HepG2 (cell line): ENCODE results near the gene HMGCS2. TPM values are rescaled to one million over a fixed set of nuclear protein-coding genes. Genes with fewer than 3 reads are reported as not detected.

ENCODE experiments used
- BCL3 ChIP-seq: sonication (generic); formaldehyde crosslinking; IDR thresholded peaks from 2 replicates; pipeline ENCODE4 v1.5.1; 2020; ENCODE audit warnings: mild to moderate bottlenecking, missing genetic modification reagents, moderate library complexity
- FUBP1 ChIP-seq: sonication (generic); formaldehyde crosslinking; IDR thresholded peaks from 2 replicates; pipeline ENCODE4 v1.5.1; 2020; ENCODE audit warnings: missing genetic modification reagents, mild to moderate bottlenecking, borderline replicate concordance
- IRF1 ChIP-seq: sonication (generic); formaldehyde crosslinking; IDR thresholded peaks from 2 replicates; pipeline ENCODE4 v1.4.0; 2020; ENCODE audit warnings: low read depth, mild to moderate bottlenecking, missing genetic modification reagents
- IRX3 ChIP-seq: sonication (generic); formaldehyde crosslinking; IDR thresholded peaks from 2 replicates; pipeline ENCODE4 v1.8.1; 2023; ENCODE audit warnings: mild to moderate bottlenecking, low read depth, missing genetic modification reagents, borderline replicate concordance
- JUN ChIP-seq: sonication (generic); formaldehyde crosslinking; IDR thresholded peaks from 2 replicates; pipeline ENCODE4 v1.4.0; 2020; ENCODE audit warnings: mild to moderate bottlenecking, missing genetic modification reagents
- MYC ChIP-seq: sonication (generic); formaldehyde crosslinking; IDR thresholded peaks from 2 replicates; pipeline ENCODE4 v1.9.0; 2021; ENCODE audit warnings: missing genetic modification reagents, borderline replicate concordance
- POGZ ChIP-seq: sonication (generic); formaldehyde crosslinking; IDR thresholded peaks from 2 replicates; pipeline ENCODE4 v1.4.0; 2020; ENCODE audit warnings: mild to moderate bottlenecking, missing genetic modification reagents
- TBL1XR1 ChIP-seq: fragments of 150-350 bp; IDR thresholded peaks from 2 replicates; pipeline ENCODE4 v1.6.1; 2014; ENCODE audit warnings: borderline replicate concordance, low read length; ENCODE audit not compliant: partially characterized antibody
- ZNF329 ChIP-seq: sonication (generic); formaldehyde crosslinking; IDR thresholded peaks from 2 replicates; pipeline ENCODE4 v1.9.0; 2021; ENCODE audit warnings: low read depth, mild to moderate bottlenecking, missing genetic modification reagents
- ZNF331 ChIP-seq: sonication (generic); formaldehyde crosslinking; IDR thresholded peaks from 2 replicates; pipeline ENCODE4 v1.4.0; 2020; ENCODE audit warnings: missing genetic modification reagents
- ZNF350 ChIP-seq: sonication (generic); formaldehyde crosslinking; IDR thresholded peaks from 2 replicates; pipeline ENCODE4 v1.4.0; 2020; ENCODE audit warnings: mild to moderate bottlenecking, low read depth, missing genetic modification reagents, borderline replicate concordance
- polyA plus RNA-seq, 8 experiments: library from polyadenylated mRNA; depleted of rRNA in 3 of 8; stranded (reverse) in 7 of 8; unstranded in 1 of 8; fragments of >200 nt; fragmentation: Illumina TruSeq in 4 of 8; extraction: Trizol in 4 of 8; gene quantifications; 2 replicates each; pipeline versions ENCODE4 v1.2.1 to v1.2.3, GENCODE V29; 2011 to 2016; ENCODE audit warnings: low read depth in 4 of 8, missing spikeins in 1 of 8, mixed read lengths in 1 of 8; ENCODE audit not compliant: insufficient read depth in 1 of 8
- total RNA-seq, 5 experiments: library from RNA; depleted of rRNA; stranded (reverse); fragments of >200 nt; fragmentation: Illumina TruSeq; extraction: Trizol; gene quantifications; 2 replicates each; pipeline ENCODE4 v1.2.3, GENCODE V29; 2016; ENCODE audit warnings: low read depth in 1 of 5

HMGCS2 gene
- total and polyA plus RNA-seq, 2 of the 13 experiments (the other 11 are each of a cell fraction or from before 2014, with no cell fraction given): 0.44 to 1.5 TPM

- TF ChIP-seq IRF1 (CRISPR knock-in tag) (no peak), IRX3 (CRISPR knock-in tag) (no peak), ZNF331 (no peak), POGZ (CRISPR knock-in tag) (no peak), MYC (CRISPR knock-in tag) (no peak), TBL1XR1 (no peak), ZNF329 (CRISPR knock-in tag) (no peak), ZNF350 (no peak), BCL3 (CRISPR knock-in tag) (no peak), JUN (CRISPR knock-in tag) (no peak), FUBP1 (CRISPR knock-in tag) (no peak)
These were observed 16.1 kb downstream of the HMGCS2 start (continued) for GRCh38 chr1:119752592-119752991.
